K562 (cell line): ENCODE data around the gene CAPN2.

Experiments used
- DIDO1 ChIP-seq: fragments of 450-650 bp; IDR thresholded peaks from 2 replicates; pipeline ENCODE4 v1.6.1; 2016; ENCODE audit warnings: low read depth, missing biosample characterization, missing genetic modification characterization
- IRF2 ChIP-seq: sonication (generic); formaldehyde crosslinking; IDR thresholded peaks from 2 replicates; pipeline ENCODE4 v1.8.1; 2022; ENCODE audit warnings: mild to moderate bottlenecking, missing genetic modification reagents
- KLF13 ChIP-seq: fragments of 450-650 bp; IDR thresholded peaks from 2 replicates; pipeline ENCODE4 v1.6.1; 2016; ENCODE audit warnings: missing genetic modification characterization, low read depth, mild to moderate bottlenecking, missing compliant biosample characterization, moderate library complexity, borderline replicate concordance
- MAFK ChIP-seq: IDR thresholded peaks from 2 replicates; pipeline ENCODE4 v1.6.1; 2011; ENCODE audit warnings: low read length, improper control_type of control experiment
- POLR2A ChIP-seq: fragments of 450-650 bp; conservative IDR thresholded peaks from 2 replicates; pipeline ENCODE4 v1.6.1; 2016
- ZNF766 ChIP-seq: fragments of 200-800 bp; sonication (Bioruptor generic); conservative IDR thresholded peaks from 2 replicates; pipeline ENCODE4 v1.6.1; 2016; ENCODE audit warnings: missing genetic modification characterization, missing compliant biosample characterization
- ZNF778 ChIP-seq: fragments of 450-650 bp; formaldehyde crosslinking; IDR thresholded peaks from 2 replicates; pipeline ENCODE4 v1.4.0; 2020; ENCODE audit warnings: mild to moderate bottlenecking, moderate library complexity
- TF ChIP-seq, protein P1 (sequence below), 3 experiments: IDR thresholded peaks in 2 of 3; conservative IDR thresholded peaks in 1 of 3; 2 replicates each; pipeline ENCODE4 v1.5.1; 2011 to 2012; ENCODE audit warnings: low read length in 3 of 3, mild to moderate bottlenecking in 3 of 3, control low read depth in 2 of 3, improper control_type of control experiment in 1 of 3, inconsistent platforms in 1 of 3, low read depth in 1 of 3, mixed read lengths in 1 of 3, moderate library complexity in 1 of 3; ENCODE audit not compliant: insufficient read depth in 2 of 3
- TF ChIP-seq, protein P2 (sequence below): fragments of 250-450 bp; sonication (Bioruptor Pico); IDR thresholded peaks from 2 replicates; pipeline ENCODE4 v1.5.0; 2020; ENCODE audit warnings: mild to moderate bottlenecking, borderline replicate concordance
- TF ChIP-seq, protein P3 (sequence below): fragments of 450-650 bp; IDR thresholded peaks from 2 replicates; pipeline ENCODE4 v1.7.1; 2018; ENCODE audit warnings: mild to moderate bottlenecking, low read depth; ENCODE audit not compliant: partially characterized antibody

DNA sequence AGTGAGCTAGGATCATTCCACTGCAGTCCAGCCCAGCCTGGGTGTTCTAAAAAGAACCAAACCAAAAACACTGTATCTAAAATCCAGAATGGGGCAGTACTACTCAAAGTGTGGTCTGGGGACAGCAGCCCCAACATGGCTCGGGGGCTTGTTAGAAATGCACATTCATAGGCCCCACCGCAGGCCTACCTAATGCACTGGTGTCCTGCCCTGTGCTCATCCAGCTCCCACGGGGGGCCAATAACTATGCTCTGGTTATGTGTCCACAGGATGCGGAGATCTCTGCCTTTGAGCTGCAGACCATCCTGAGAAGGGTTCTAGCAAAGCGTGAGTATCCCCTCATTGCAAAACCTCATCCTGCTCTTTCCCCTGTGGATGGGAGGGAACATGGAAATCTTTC lies 51.5 kb downstream of the CAPN2 start:
- TF ChIP-seq, protein P1, sequence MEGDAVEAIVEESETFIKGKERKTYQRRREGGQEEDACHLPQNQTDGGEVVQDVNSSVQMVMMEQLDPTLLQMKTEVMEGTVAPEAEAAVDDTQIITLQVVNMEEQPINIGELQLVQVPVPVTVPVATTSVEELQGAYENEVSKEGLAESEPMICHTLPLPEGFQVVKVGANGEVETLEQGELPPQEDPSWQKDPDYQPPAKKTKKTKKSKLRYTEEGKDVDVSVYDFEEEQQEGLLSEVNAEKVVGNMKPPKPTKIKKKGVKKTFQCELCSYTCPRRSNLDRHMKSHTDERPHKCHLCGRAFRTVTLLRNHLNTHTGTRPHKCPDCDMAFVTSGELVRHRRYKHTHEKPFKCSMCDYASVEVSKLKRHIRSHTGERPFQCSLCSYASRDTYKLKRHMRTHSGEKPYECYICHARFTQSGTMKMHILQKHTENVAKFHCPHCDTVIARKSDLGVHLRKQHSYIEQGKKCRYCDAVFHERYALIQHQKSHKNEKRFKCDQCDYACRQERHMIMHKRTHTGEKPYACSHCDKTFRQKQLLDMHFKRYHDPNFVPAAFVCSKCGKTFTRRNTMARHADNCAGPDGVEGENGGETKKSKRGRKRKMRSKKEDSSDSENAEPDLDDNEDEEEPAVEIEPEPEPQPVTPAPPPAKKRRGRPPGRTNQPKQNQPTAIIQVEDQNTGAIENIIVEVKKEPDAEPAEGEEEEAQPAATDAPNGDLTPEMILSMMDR (IDR thresholded peaks at IDR 0.05 in 2 of 3, conservative IDR thresholded peaks at IDR 0.05 in 1 of 3; ENCODE audit: insufficient read depth in 2 of 3, low read depth in 1 of 3, low read length in 3 of 3) = no peak
- TF ChIP-seq IRF2 (CRISPR knock-in tag) = no peak
- TF ChIP-seq POLR2A = no peak
- no peak for TF ChIP-seq KLF13 (tag)
- no peak for TF ChIP-seq ZNF766 (CRISPR knock-in tag)
- TF ChIP-seq ZNF778 (CRISPR knock-in tag) = no peak
- no peak for TF ChIP-seq MAFK
- TF ChIP-seq, protein P2, sequence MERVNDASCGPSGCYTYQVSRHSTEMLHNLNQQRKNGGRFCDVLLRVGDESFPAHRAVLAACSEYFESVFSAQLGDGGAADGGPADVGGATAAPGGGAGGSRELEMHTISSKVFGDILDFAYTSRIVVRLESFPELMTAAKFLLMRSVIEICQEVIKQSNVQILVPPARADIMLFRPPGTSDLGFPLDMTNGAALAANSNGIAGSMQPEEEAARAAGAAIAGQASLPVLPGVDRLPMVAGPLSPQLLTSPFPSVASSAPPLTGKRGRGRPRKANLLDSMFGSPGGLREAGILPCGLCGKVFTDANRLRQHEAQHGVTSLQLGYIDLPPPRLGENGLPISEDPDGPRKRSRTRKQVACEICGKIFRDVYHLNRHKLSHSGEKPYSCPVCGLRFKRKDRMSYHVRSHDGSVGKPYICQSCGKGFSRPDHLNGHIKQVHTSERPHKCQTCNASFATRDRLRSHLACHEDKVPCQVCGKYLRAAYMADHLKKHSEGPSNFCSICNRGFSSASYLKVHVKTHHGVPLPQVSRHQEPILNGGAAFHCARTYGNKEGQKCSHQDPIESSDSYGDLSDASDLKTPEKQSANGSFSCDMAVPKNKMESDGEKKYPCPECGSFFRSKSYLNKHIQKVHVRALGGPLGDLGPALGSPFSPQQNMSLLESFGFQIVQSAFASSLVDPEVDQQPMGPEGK (CRISPR knock-in tag) = no peak
- TF ChIP-seq, protein P3, sequence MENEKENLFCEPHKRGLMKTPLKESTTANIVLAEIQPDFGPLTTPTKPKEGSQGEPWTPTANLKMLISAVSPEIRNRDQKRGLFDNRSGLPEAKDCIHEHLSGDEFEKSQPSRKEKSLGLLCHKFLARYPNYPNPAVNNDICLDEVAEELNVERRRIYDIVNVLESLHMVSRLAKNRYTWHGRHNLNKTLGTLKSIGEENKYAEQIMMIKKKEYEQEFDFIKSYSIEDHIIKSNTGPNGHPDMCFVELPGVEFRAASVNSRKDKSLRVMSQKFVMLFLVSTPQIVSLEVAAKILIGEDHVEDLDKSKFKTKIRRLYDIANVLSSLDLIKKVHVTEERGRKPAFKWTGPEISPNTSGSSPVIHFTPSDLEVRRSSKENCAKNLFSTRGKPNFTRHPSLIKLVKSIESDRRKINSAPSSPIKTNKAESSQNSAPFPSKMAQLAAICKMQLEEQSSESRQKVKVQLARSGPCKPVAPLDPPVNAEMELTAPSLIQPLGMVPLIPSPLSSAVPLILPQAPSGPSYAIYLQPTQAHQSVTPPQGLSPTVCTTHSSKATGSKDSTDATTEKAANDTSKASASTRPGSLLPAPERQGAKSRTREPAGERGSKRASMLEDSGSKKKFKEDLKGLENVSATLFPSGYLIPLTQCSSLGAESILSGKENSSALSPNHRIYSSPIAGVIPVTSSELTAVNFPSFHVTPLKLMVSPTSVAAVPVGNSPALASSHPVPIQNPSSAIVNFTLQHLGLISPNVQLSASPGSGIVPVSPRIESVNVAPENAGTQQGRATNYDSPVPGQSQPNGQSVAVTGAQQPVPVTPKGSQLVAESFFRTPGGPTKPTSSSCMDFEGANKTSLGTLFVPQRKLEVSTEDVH = no peak
- no peak for TF ChIP-seq DIDO1 (tag)
